HG03354 (cell line): Measurements from ENCODE around the gene PKD1.
"Not testable (repeated sequence)": the region's sequence is repeated elsewhere in the genome, so short reads cannot be mapped to it uniquely, and the experiment has no call there.

ENCODE experiments used
- ATAC-seq: cut with Tn5 transposase; IDR thresholded peaks from one replicate; pipeline ENCODE4 v1.9.1; 2021; ENCODE audit warnings: mild to moderate bottlenecking; ENCODE audit not compliant: unreplicated experiment, poor library complexity, severe bottlenecking

PKD1 gene

DNA sequence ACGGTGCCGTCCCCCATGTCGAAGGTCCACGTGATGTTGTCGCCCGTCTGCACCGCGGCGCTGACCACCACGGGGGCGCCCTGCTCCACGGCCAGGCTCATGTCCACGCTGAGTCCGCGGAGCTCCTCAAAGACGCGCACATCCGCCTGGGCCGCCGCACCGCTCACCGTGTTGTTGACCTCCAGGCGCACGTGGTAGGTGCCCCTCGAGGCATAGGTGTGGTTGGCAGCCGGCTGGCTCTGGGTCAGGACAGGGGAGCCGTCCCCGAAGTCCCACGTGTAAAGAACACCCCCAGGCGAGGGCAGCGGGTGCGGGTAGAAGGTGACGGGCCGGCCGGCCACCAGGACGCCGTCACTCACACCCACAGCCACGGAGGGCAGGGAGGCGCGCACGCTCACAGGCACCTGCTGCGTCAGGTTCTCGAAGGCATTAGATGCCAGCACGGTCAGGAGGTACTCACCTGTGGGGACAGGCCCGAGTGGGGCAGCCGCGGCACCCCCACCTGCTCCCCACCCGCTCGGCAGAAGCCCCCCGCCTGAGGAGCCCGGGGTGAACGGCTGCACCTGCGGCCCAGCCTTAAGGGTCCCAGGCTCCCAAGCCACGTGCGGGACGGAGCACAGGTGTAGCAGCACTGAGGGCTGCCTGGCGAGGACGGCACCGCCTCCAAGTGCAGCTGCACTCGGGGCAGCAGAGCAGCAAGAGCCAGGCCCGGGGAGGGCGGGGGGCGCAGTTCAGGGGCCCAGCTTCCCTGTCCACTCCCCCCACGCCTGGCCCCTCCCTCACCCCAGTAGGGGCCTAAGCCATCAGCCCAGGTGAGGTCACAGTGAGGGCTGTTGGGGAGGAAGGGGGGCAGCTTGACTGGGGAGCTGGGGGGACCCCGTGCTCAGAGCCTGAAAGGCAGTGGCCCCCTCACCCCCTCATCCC is 24.0 kb downstream of the PKD1 start:
- not testable (repeated sequence) for ATAC-seq

DNA sequence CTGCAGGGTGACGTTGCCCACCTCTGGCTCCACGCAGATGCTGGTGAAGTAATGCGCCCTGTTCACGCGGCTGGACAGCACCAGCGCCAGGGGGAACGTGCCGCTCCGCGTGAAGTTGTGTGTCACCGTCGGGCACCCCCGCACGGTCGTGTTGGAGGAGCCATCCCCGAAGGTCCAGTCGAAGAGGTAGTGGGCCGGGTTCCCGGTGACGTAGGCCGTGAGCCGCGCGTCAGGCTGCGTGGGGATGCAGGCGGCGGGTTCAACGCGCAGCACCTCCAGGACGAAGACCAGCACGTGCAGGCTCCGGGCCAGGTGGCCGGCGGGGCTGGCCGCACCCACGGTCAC is 24.7 kb downstream of the PKD1 start:
- ATAC-seq: not testable (repeated sequence)

DNA sequence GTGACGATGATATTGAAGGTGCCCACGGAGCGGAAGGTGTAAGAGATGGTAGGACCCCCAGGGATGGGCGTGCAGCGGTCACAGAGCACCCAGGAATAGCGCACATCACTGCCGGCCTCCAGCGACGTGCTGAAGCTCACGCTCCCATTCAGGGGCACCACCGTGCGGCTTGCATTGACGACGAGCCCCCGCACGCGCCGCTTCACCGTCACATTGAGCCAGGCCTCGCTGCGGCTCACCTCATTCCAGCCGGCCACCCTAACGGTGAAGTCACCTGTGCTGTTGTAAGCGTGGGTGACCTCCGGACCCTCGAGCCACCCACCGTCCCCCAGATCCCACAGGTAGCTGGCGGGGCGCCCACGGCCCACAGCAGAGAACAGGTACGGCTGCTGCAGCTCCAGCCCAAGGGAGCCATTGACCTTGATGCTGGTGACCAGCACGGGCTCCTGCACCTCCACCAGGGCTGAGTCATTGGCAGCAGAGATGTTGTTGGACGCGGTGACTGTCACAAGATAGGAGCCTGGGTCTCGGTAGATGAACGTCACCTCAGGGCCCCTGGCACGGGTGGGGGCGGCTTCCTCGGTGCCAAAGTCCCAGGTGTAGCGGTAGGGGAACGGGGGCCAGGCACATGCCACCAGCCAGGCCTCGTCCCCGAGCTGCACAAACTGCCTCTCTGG is 25.2 kb downstream of the PKD1 start:
- not testable (repeated sequence) for ATAC-seq

DNA sequence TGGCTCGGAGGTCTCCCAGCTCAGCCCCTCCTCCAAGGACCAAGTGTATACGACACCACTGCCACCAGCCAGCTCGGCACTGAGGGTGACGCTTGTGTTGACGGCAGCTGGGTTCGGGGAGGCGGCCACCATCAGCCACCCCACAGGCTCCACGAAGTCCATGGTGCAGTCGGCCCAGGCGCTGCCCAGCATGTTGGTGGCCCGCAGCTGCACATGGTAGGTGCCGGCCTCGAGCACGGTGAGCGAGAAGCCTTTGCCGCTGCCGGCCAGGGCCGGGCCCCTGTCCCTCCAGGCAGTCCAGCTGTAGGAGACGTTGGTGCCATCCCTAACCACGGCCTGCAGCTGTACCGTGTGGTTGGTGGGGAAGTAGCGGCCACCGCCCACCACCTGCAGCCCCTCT is 25.8 kb downstream of the PKD1 start:
- not testable (repeated sequence) for ATAC-seq

DNA sequence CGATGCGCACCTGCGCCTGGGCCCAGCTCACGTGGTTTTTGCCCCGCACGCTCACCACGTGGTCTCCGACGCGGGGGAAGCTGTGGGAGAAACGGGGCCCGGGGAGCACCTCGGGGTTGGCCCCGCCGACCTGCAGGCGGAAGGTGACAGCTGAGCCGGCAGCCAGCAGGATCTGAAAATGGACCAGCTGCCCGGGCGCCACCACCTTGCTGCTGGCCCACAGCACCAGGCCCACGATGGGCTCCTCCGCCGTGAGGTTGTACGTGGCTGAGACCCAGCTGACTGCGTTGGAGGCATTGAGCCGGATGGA is 26.5 kb downstream of the PKD1 start:
- ATAC-seq: not testable (repeated sequence)

DNA sequence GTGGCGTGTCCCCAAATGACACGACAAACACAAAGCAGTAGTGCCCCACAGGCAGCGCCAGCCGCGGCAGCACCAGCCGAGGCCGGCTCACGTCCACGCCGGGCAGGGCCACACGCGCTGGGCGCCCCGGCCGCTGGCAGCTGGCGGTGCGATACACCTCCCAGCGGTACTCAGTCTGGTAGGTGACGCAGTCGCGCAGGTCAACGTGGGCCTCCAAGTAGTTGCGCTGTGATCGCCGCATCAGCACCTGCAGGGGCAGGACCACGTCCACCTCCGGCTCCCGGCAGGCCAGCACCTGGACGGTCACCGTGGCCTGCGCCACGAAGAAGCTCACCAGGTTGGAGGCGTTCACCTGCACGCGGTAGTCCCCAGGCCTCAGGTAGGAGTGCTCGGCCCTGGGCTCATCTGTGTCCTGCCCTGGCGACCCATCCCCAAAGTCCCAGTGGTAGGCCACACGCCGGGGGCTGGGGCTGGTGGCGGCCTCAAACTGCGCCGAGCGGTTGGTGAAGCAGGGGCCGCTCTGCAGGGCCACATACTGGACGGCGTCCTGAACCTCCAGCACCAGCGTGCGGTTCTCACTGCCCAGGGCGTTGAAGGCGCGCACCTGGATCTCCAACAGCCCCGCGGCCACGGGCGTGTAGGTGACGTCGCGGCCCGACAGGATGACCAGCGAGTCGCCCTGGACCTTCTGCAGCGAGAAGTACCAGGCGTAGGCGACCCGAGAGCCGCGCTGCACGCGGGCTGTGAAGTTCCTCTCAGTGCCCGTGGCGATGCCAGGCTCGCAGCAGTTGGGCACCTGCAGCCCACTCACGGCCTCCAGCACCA is 27.0 kb downstream of the PKD1 start:
- ATAC-seq: not testable (repeated sequence)

DNA sequence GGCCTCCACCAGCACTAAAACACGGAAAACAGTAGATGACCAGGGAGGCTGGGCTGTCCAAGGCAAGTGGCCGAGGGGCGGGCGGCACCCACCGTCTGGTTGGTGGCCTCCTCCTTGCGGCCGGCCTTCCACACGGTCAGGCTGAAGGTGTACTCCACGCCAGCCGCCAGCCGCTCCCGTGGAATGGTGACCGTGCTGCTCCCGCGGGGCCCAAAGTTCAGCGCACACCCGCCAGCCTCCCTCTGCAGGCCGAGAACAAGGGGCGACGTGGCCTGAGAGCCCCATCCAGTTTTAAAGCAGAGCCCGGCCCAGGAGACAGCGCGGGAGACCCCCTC is 27.9 kb downstream of the PKD1 start:
- ATAC-seq: not testable (repeated sequence)

DNA sequence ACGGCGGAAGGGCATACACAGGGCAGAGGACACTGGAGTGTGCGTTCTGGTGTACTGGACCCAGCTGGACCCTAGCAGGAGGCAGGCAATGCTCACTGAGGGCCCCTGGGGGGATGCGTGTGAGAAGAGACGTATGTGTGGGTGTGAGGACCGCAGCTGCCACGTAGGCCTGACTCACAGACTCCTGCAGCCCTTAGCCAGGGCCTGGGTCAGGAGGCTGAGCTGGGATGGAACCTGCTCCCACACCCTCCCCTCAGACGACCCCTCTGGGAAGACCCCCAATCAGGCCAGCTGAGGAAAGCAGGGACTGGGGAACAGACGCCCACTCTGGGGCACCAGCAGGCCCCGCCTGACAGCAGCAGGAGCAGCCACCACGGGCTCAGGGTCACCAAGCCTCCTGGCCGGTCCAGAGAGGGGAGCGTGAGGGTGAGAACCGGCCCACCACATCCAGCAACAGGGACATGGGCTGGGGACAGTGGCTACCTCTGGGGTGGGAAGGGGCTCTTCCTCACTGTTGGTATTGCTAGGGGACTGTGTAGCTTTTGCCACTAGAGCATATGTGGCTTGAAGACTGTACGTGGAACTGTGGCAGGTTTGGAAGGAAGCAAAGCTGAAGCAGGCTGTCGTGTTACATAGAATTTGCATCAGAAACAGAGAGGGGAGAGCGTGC is 28.4 kb downstream of the PKD1 start:
- not testable (repeated sequence) for ATAC-seq

DNA sequence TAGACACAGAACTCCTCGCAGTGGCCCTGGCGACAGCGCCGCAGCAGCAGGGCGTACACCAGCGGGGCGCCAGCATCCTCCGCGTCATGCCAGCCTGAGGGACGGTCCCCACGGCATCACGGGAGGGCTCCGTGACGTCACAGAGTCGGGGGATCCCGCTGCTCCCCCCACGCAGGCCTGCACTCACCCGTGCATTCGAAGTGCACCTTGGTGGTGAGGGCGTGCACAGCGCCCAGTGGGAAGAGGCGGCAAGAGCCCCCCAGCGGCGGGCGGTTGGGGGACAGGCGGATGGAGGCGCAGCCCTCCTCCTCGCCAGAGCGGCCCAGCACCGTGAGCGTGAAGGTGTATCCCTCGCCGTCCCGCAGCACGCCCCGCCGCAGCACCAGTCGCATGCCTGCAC is 29.5 kb downstream of the PKD1 start:
- not testable (repeated sequence) for ATAC-seq

DNA sequence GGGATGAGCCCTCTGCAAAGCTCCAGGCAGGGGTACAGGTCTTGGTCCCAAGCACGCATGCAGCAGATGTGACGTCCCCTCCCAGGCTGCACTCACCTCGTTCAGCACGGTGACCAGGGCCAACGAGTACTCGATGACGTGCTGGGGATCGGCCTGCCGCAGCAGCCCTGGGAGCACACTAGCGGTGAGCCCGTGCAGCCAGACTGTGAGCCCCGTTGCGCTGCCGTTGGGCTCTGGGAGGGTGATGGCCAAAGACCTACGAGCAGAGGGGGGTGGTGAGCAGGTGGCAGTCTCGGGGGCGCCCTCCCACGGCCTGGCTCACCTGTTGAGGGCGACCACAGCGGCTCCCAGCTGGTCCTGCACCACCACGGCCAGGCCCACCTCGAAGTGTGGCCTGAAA is 29.9 kb downstream of the PKD1 start:
- ATAC-seq: not testable (repeated sequence)

DNA sequence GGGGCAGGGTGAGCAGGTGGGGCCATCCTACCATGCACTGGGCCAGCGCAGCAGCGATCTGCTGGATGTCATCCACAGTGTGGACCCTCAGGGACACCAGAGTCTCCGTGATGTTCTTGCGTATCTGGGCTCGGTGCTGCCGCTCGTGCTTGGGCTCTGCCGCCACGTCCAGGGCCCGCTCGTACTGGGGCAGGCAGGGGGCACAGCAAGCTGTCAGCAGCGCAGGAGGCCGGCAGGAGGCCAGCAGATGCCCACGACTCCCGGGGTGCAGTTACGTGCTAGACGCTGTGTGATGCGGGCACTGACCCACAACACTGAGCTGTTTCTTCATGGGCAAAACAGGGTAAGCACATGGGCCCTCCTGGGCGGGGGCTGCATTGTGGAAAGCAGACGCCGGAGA is 30.4 kb downstream of the PKD1 start:
- not testable (repeated sequence) for ATAC-seq

DNA sequence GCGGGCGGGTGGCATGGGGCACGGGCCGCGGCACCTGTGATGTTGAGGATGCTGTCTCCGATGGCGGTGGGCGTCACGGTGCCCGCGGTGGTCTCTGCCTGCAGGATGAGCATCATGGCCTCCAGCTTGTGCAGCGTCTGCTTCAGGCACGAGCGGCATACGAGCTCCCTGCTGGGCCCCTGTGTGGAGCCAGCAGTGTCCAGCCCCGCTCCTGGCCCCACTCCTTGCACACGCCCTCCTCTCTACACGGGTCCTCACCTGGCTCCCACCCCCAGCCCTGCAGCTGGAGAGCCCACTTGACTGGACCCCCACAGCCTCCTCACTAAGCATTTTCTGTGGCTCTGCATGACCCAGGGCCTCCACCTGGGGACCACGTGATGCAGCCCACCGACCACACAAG is 31.2 kb downstream of the PKD1 start:
- ATAC-seq: not testable (repeated sequence)

DNA sequence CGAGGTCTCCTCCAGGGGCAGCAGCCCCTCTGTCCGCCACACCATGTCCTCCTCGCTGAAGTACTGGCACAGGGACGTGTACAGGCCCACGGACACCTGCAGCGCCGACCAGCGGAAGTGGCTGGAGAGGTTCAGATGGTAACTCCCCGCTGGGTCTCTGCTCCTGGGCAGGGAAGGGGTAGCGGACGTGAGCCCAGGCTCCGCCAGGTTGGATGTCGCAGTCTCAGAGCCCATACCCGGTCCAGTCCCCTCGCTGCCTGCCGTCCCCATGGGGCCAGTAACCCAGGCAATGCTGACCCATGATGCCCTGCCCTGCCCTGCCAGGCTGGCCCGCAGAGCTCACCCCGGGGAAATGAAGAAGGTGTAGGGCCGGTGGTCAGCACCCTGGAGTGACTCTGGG is 33.2 kb downstream of the PKD1 start:
- ATAC-seq: no peak

DNA sequence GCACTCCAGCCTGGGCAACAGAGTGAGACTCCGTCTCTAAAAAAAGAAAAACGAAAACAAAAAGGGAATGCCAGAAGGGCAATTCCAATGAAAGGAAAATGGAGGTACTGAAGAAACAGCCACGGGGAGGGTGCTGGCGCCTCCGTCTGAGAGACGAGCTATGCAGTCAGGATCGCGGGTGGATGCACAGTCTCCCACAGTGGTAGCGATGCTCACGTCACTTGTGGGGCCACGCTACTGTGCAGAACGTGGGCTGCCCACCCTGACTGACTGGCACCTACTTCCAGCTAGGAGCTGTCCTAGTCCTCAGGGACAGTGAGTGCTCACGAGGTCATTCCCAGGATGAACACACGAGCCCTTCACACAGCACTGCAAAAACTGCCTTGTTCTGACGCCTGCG is 34.1 kb downstream of the PKD1 start:
- not testable (repeated sequence) for ATAC-seq

DNA sequence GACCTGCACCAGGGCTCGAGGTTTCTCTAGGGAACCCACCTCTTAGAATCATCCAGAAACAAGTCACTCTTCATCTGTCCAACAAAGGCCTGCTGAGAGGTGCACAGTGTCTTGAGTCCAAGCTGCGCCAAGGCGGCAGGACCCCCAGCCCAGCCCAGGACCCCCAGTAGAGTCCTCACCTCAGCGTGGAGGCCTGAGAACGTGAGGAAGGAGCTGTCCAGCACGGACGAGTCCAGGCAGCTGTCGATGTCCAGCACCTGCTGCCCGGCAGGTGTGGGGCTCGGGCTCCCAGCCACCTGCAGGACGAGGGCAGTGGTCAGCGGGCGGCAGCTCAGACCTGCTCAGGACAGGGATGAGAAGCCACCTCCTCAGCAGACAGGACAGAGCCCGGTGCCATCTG is 38.0 kb downstream of the PKD1 start:
- not testable (repeated sequence) for ATAC-seq

DNA sequence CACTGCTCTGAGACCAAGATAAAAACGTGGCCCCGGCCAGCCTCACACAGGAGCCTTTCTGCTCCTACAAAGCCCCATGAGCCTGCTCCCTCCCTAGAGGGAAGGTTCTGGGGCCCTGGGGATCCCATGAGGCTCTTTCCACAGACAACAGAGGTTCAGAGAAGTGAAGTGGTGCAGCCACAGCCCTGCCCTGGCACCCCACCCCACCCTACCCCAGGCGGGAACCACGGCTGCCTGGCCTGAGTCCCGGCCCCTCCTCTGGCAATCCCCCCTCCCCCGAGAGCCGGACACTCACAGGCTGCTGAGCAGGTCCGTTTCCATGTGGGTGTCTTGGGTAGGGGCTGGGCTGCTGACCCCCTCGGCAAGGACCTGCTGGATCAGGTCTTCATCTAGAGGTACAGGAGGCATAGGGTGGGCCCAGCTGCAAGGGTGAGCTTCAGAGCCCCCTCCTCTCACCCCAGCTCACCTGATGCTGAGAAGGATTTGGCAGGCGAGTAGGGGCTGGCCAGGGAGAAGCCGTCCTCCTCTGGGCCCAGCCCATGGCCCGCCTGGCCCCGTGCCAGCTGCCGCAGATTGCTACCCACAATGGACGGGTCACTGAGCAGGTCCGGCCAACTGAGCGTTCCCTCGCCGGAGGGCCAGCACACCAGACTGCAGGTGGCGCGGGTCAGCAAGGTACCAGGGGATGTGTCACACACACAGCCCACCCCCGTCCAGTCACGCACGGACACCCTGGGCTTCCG is 38.7 kb downstream of the PKD1 start:
- ATAC-seq: no peak

DNA sequence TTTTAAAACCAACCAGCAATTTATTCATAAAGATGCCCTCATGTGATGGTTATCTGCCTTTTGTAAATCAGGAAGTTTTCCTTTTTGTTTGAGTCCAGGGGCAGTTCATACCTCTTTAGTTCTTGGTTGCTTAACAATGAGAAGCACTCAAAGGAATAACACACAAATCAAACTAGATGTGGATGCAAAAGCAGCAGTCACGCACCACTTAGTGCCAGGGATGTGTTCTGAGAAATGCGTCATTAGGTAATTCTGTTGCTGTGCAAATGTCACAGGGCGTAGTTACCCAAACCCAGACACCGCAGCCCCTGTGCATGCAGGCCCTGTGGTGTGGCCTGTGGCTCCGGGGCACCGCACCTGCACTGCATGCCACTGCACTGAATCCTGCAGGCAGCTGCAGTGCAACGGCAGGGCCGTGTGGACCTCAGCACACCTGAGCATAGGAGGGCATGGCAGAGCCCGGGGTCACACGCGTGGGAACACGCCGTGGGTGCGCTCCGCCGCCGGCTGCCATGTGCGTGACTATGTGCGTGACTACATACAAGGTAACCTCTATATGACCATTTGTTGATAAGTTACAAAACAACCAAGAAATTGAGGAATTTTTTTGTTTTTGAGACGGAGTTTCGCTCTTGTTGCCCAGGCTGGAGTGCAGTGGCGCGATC is 39.6 kb downstream of the PKD1 start:
- ATAC-seq: no peak

DNA sequence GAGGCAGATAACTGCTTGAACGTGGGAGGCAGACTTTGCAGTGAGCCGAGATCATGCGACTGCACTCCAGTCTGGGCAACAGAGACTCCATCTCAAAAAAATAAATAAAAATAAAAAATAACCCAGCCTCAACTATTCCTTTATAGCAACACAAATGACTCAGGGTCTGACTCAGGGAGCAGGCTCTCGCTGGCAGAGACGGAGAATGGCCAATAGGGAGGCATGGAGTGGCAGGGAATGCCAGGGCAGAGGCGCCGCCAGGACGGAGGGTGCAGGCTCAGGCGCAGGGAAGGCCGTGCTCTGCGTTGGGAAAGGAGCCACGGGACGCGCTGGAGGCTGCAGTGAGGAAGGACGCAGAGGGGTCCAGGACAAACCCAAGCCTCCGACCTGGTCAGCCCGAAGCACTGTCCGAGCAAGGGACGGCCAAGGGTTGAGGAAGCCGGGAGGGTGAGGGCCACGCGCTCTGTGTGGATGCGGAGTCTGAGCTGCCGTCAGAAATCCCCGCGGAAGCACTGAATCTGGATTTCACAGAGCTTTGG is 40.3 kb downstream of the PKD1 start:
- no peak for ATAC-seq

DNA sequence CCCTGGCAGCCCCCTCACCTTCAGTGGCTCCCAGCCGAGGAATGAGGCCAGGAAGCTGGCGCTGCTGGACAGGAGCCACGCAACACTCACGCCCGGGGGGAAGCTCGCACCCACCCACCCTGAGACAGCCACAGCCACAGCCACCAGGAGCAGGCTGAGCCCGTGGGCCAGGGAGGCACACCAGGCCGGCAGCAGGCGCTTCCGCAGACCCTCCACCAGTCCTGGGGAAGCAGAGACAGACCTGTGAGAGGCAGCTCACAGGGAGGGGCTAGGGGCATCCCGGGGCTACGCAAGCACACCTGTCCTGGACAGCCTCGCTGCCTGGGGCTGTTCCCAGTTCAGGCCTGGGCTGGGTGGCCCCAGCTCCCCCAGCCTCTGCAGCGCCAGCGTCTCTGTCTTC is 41.9 kb downstream of the PKD1 start:
- ATAC-seq: no peak
